DMS 273 treated with DMSO at 0.1 percent for 48 hours (cell line): ENCODE results near the gene DNAH14.
"Not testable (repeated sequence)": the region's sequence is repeated elsewhere in the genome, so short reads cannot be mapped to it uniquely, and the experiment has no call there.

ENCODE experiments used
- DNase-seq: peaks from one replicate; lab custom pipeline; 2025; lab: John Stamatoyannopoulos, UW

Gene DNAH14

DNA sequence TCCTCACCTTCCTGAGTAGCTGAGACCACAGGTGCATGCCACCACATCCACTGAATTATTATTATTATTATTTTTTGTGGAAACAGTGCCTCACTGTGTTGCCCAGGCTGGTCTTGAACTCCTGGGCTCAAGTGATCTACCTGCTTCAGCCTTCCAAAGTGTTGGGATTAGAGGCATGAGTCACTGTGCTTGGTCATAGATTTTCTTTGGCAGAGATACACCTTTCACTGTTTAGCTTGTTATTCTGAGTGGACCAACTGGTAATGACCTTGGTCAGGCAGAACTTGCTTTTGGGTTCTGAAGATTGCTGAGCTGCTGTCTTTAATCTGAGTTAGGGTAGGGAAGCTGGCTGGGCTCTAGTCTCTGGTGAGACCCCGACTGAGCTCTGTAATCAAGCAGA, 66.8 kb downstream of the DNAH14 start:
- no peak for DNase-seq

DNA sequence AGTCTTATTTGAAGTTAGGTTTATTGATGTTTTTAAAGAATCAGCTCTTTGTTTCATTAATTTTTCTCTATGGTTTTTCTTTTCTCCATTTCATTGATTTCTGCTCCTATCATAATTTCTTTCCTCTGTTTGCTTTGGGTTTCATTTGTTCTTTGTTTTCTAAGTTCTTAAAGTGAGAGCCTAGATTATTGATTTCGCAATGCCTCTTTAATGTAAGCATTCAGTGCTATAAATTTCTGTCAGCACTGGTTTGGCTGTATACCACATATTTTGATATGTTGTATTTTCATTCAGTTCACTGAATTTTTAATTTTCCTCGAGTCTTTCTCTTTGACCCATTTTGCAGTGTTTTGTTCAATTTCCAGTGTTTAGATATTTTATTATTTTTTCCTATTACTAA, 68.7 kb downstream of the DNAH14 start:
- no peak for DNase-seq

DNA sequence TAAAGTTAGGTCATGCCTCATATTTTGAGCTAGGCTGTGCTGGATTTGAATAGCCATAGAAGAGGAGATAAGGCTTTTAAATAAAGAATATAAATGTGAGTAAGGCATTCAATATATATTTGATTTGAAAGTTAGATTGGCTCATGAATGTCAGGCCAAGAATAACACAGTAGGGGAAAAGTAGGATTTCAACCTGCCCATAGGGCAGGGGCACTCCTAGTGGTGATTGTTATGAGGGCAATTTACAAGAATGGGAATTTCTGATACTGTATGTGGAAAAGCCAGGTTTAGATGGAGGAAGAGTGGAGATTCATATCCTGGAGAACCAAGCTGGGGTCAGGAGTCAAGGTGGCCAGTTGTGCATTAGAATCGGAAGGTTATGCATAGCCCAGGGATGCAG, 74.9 kb downstream of the DNAH14 start:
- no peak for DNase-seq

DNA sequence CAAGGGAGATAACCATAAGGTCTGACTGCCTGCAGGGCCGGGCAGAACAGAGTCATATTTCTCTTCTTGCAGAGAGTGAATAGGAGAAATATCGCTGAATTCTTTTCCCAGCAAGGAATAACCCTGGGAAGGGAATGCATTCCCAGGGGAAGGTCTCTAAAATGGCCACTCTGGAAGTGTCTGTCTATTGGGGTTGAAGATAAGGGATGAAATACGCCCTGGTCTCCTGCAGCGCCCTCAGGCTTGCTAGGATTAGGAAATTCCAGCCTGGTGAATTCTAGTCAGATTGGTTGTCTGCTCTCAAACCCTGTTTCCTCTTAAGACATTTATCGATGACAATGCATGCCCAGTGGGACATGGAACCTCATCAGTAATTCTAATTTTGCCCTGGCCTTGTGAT, 76.9 kb downstream of the DNAH14 start:
- DNase-seq = not testable (repeated sequence)

DNA sequence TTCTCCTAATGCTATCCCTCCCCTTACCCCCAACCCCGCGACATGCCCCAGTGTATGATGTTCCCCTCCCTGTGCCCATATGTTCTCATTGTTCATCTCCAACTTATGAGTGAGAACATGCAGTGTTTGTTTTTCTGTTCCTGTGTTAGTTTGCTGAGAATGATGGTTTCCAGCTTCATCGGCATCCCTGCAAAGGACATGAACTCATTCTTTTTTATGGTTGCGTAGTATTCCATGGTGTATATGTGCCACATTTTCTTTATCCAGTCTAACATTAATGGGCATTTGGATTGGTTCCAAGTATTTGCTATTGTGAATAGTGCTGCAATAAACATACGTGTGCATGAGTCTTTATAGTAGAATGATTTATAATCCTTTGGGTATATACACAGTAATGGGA, 78.6 kb downstream of the DNAH14 start:
- DNase-seq = not testable (repeated sequence)

DNA sequence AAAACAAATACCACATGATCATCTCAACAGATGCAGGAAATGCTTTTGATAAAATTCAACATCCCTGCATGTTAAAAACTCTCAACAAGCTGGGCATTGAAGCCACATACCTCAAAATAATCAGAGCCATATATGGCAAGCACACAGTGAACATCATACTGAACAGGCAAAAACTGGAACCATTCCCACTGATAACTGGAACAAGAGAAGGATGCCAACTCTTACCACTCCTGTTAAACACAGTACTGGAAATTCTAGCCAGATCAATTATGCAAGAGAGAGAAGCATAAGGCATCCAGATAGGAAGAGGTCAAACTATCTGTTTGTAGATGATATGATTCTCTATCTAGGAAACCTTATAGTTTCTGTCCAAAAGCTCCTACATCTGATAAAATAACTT, 91.6 kb downstream of the DNAH14 start:
- no peak for DNase-seq

DNA sequence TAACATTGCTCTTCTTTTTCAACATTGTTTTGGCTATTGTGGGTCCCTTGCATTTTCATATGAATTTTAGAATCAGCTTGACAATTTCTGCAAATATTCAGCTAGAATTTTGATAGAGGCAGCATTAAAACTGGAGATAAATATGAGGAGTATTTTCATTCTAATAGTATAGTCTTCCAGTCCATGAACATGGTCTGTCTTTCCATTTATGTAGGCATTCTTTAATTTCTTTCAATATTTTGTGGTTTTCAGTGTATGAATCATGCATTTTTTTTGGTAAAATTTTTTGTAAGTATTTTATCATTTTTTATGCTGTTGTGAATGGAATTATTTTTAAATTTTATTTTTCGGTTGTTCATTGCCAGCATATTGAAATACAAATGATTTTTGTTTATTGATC, 97.2 kb downstream of the DNAH14 start:
- DNase-seq = no peak

DNA sequence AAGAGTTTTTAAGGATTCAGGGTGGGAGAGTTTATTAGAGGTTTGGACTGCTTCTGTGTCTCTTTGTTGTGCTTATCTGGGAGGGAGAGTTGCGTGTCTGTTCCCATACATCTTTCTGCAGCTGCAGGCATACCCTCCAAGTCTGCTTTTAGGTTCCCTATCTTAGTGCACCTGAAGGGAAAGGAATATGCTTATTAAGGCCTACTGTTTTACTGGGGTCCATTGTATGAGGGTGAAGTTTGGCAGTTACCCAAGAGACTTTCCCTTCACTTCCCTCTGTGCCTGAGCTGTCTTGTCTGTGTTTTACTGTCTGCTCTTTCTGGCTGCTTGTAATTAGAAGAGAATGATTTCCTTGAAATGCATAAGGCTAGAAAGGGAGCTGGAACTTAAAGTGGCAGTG, 107.0 kb downstream of the DNAH14 start:
- not testable (repeated sequence) for DNase-seq

DNA sequence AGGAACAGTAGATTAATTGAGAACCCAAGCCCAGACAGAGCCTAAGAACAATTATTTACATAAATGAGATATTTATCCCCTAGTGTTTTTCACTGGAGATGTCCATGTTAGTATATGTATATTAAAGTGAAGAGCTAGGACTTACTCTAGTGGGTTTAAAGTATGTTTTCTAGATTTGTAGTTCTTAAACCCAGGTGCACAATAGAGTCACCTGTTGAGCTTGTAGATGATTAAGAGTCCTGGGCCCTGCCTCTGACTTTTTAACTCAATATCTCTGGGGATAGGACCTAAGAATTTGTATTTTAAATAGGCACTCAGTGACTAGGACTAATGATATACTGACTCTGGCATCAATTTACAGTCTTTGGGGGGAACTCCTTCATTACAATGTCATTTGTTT, 112.8 kb downstream of the DNAH14 start:
- DNase-seq = no peak

DNA sequence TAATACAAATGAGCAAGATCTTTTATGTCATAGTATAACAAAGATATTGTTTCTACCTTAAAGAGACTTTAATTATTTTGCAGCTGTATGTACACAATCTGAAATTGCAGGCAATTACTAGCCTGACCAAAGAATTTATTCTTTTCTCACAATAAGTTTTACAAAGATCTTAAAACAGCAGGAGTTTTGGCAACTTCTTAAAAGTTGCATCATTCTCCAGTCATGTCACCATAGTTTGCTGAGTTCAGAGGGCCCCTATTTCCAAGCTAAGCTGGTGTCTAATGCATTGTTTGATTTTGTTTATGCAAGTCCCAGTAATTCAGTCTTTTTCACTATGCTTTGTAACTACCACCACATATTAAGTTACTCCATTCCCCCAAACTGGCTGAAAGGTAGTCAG, 114.8 kb downstream of the DNAH14 start:
- DNase-seq = no peak

DNA sequence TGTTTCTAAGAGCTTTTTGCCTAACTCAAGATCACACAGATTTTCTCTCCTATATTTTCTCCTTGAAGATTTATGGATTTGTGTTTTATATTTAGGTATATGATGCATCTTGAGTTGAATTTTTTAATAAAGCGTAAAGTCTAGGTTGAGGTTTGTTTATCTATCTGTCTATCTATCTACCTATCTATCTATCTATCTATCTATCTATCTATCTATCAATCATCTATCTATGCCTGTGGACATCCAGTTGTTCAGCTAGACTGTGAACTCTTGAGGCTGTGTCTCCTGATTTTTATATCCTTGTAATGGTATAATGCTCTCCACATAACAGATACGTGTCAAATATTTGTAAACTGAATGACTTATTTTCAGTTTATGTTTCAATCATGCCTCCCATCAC, 120.1 kb downstream of the DNAH14 start:
- DNase-seq = no peak

DNA sequence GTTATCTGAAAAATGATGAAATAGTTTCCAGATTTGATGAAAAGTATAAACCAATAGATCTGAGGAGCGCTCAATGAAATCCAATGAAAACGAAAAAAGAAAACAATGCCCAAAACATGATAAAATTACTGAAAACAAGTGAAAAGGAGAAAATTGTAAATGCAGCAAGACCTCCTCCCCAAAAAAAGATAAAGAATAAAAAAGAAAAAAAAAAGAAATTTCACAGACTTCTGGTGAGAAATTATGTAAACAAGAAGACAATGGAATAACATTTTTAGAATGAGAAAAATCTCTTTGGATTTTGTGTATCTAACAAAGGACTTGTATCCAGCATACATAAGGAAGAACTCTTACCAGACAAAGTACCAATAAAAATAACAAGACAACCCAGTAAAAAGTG, 134.2 kb downstream of the DNAH14 start:
- no peak for DNase-seq

DNA sequence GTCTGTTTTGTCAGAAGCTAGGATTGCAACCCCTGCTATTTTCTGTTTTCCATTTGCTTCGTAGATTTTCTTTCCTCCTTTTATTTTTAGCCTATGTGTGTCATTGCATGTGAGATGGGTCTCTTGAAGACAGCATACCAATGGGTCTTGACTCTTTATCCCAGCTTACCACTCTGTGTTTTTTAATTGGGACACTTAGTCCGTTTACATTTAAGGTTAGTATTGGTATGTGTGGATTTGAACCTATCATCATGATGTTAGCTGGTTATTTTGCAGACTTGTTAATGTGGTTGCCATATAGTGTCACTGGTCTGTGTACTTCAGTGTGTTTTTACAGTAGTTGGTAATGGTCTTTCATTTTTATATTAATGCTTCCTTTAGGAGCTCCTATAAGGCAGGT, 141.5 kb downstream of the DNAH14 start:
- no peak for DNase-seq

DNA sequence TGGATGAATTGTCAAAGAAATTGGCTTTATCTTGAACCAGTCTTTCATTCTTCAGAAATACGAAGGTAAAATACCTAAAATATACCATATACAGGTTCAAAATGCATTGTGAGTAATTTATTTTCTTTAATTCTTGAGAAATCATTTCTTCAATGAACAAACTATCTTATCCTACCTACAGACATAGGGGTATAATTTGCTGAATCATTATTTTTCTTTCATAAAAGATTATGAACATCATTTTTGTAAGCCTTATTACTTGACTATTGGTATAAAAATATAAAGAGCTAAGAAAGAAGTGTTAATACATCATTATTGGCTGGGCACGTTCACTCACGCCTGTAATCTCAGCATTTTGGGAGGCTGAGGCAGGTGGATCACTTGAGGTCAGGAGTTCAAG, 167.7 kb downstream of the DNAH14 start:
- no peak for DNase-seq

DNA sequence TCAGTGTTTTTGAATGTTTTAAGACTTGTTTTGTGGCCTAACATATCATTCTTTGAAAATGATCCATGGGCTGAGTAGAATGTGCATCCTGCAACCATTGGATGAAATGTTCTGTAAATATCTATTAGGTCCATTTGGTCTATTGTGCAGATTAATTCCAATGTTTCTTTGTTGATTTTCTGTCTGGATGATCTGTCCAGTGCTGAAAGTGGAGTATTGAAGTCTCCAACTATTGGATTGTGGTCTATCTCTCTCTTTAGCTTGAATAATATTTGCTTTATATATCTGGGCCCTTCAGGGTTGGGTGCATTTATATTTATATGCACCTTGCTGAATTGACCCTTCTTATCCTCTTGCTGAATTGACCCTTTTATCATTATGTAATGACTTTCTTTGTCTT, 181.5 kb downstream of the DNAH14 start:
- no peak for DNase-seq

DNA sequence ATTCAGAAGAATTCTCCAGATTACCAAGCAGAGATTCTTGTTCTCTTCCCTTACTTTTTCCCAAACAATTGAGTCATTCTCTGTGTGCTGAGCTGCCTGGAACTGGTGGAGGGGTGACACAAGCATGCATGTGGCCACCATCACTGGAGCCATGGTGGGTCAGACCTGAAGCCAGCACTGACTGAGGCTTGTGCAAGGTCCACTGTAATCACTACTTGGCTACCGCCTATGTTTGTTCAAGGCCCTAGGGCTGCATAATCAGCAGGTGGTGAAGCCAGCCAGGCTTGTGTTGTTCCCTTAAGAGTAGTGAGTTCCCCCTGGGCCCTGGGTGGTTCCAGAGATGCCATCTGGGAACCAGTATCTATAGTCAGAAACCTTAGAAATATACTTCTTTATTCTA, 183.8 kb downstream of the DNAH14 start:
- no peak for DNase-seq

DNA sequence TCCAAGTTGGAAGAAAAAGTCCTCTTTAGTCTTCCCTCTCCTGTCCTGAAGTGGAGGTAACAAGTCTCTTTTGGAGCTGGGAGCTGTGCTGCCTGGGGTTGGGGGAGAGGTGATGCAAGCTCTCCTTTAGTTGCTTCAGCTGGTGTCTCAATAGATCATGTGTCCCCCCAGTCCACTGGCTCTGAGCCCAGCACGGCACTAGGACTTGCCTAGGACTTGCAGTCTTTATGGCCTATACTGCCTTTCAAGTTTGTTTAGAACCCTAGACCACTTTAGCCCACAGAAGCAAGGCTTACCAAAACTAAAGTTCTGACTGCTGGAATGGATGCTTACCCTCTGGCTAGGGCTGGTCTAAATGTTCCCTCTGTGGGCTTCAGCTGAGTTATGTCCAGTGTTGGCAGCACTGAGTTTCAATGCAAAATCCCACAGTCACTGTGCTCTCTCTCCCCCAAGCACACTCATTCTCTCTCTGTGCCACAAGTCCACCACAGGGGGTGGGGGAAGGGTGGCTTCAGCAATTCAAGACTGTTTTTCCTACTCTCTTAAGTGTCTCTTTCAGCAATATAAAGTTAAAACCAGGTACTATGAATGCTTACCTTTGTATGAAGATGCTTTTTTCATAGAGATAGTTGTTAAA, 185.0 kb downstream of the DNAH14 start:
- DNase-seq = no peak

DNA sequence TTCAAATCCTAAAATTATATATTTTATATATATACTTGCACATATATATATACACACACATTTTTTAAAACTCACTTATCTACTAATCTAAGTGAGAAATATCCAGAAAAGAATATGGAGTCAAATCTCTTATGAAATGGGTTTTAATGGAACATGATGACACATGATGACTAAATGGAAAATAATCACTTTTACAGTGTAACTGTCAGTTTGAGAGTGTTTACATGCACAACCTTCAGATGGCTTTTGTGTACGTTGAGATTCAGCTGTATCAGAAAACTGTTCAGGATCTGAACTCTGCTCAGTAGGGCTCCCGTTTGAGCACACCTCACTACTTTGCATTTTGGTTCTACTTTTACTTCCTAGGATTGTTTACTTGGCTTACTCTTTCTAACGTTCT, 189.8 kb downstream of the DNAH14 start:
- no peak for DNase-seq

DNA sequence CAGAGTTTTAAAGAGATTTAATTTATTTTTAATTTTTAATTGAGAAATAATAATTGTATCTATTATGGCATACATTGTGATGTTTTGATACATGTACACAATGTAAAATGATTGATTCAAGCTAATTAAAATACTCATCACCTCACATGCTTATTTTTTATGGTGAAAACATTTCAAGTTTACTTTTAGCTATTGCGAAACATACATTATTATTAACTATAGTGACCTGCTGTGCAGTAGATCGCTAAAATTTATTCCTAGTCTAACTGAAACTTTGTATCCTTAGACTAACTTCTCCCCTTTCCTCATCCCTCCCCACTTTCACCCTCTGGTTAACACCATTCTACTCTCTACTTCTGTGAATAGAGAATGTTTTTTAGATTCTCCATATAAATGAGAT, 191.6 kb downstream of the DNAH14 start:
- no peak for DNase-seq

DNA sequence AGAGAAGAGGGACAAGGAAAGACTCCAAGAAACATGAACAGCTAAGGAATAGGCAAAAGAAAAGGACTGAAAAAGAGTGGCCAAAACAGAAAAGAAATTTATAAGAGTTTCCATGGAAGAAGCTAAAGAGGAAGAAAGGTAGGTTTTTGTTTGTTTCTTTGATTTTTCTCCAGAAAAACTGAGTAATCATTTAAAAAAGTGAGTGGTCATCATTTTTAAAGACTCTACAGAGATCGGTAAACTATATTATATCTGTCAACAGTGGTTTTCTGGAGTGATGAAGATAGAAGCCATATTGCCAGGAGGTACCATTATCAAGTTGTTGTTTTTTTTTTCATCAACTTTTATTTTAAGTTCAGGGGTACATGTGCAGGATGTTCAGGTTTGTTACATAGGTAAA, 202.4 kb downstream of the DNAH14 start:
- DNase-seq = no peak

DNA sequence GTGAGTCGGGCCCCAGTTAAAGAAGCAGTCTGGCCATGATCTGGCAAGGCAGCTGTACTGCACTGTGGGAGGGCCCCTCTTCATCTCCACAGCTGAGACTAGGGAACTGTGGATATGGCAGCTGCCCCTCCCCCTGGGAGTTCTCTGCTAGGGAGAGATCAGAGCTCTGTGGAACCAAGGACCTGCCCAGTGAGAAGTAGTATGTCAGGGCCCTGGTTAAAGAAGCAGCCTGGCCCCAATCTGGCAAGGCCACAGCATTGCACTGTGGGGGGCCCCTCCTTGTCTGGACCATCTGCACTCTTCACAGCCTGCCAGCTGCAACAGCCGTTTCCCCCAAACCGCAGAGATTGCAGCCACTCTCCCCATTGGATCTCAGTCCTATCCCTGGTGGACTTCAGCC, 208.5 kb downstream of the DNAH14 start:
- peak; percentile 94 for DNase-seq

DNA sequence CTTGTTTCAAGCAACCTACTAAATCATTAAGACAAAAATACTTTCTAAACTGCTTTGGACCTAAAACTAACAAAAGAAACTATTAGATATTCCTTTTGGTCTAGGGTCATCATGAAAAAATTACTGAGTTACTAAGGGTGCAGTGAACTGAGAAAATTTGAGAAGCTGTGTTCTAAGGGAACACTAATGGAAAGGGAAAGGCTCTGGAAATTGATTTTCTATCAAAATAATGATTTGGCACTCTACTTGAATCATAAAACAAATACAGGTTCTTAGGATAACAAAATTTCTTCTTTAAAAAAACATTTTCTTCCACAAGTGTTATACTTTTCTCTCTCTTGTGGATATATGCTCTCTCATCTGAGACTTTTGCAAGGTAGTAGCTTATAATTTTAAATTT, 213.5 kb downstream of the DNAH14 start:
- DNase-seq = no peak

DNA sequence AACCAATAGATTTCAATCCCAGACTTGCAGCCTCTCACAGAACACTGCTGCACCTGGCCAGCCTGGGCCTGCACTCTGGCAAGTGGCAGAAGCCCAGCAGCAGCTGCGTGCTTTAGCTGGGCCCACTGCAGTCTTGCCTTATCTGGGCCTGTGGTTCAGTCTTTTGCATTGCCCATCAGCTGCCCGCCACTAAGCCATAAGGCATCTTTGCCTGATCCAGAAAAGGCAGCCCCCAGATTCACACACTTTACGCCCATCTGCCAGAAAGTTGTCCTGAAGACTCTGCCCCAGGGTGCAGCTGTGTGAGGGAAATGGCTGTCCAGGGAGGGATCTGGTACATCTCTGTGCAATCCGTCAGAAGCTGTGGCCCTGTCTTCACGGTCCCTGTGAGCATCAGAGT, 217.0 kb downstream of the DNAH14 start:
- DNase-seq = peak; percentile 7

DNA sequence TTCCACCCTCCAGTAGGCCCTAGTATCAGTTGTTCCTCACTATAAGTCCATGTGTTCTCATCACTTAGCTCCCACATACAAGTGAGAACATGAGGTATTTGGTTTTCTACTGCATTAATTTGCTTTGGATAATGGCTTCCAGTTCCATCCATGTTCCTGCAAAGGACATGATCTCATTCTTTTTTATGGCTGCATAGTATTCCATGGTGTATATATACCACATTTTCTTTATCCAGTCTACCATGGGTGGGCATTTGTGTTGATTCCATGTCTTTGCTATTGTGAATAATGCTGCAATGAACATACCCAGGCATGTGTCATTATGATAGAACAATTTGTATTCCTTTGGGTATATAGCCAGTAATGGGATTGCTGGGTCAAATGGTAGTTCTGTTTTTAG, 218.3 kb downstream of the DNAH14 start:
- DNase-seq = not testable (repeated sequence)

DNA sequence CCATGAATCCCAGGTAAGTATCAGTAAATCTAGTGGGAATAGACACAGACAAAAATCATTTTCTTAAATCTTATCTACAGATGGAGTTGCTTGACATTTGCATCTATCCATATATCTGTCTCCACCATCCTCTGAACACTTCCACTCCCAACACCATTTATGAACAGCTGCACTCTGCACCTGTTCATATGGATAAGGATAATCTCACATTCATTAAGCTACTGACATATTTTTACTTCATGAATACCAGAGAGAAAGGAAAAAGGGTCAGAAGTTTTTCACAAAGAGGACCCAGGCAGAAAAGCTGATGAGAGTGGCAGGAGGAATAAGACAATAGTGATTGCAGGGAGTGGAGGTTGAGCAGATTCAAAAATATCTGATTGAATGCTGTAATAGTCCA, 222.6 kb downstream of the DNAH14 start:
- no peak for DNase-seq
